Measurements from ENCODE around the gene SGK1.
A peak's percentile ranks its signal among the peaks of the same experiment; 100 is the strongest.
"Not testable (repeated sequence)": the region's sequence is repeated elsewhere in the genome, so short reads cannot be mapped to it uniquely, and the experiment has no call there.

SGK1 gene

GRCh38 chr6:134182528-134182927 lies 135.4 kb downstream of the SGK1 start:
- DNase-seq, result no peak

DNA sequence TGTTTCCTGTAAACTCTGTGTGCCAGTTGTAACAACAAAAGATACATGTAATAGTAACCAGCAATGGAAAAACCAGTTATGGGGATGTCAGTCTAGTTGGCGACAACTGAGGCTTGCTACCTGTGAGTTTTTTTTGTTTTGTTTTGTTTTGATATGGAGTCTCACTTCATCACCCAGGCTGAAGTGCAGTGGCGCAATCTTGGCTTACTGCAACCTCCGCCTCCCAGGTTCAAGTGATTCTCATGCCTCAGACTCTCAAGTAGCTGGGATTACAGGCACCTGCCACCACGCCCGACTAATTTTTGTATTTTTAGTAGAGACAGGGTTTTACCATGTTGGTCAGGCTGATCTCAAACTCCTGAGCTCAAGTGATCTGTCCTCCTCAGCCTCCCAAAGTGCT lies 136.2 kb downstream of the SGK1 start:
- DNase-seq, result not testable (repeated sequence)

GRCh38 chr6:134181251-134181650 lies 136.7 kb downstream of the SGK1 start:
- DNase-seq, result not testable (repeated sequence)

DNA sequence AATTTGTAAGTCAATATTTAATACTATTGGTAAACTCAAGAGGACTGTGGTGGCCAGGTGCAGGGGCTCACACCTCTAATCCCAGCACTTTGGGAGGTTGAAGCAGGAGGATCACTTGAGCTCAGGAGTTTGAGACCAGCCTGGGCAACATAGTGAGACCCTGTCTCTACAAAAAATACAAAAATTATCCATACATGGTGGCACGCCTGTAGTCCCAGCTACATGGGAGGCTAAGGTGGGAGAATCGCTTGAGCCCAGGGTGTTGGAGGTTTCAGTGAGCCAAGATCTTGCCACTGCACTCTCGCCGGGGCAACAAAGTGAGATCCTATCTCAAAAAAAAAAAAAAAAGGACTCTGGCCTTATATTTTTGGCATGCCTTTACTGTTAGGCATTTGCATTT lies 137.4 kb downstream of the SGK1 start:
- not testable (repeated sequence) for DNase-seq

DNA sequence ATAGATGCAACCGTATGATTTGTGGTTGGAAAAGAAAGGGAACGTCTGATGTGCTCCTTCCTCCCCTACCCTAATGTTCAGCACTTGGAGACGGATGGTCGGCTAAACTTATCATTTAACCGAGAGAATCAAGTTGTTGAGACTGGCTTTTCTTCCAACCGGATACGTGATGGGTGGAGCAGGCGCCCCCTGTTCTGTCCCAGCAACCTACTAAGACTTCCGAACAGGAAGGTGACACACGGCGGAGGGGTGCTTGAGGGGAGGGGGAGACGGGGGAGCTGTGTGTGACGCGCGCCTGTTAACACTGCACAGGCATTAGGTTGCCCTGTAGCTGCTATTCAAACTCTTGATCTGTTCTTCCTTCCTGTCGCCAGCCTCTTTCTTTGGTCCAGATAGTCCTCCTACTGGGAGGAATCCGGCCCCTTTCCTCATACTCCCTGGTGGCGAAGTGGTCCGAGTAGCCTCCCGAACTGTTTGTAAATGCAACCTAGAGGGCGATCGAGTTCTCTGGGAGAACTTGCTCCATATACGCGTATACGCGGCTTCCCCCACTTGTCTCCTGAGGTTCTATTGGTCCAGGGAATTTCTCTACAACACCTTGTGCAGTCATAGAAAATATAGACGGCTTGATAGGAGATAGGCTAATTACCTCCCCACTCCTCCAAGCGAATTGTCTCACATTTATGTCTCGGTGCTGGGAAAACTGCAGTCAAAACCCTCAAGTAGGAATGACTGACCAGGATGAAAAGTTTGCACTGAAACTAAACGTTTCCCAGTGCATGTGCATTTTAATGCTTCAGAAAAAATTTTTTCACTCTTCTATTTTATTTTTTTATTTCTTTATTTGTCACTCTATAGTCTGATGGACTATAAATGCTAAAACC lies 139.5 kb downstream of the SGK1 start:
- DNase-seq, result peak; percentile 69

GRCh38 chr6:134177753-134178160 lies 140.2 kb downstream of the SGK1 start:
- no peak for DNase-seq

- no peak for DNase-seq
Observed at GRCh38 chr6:134177236-134177635, 140.7 kb downstream of the SGK1 start.

DNA sequence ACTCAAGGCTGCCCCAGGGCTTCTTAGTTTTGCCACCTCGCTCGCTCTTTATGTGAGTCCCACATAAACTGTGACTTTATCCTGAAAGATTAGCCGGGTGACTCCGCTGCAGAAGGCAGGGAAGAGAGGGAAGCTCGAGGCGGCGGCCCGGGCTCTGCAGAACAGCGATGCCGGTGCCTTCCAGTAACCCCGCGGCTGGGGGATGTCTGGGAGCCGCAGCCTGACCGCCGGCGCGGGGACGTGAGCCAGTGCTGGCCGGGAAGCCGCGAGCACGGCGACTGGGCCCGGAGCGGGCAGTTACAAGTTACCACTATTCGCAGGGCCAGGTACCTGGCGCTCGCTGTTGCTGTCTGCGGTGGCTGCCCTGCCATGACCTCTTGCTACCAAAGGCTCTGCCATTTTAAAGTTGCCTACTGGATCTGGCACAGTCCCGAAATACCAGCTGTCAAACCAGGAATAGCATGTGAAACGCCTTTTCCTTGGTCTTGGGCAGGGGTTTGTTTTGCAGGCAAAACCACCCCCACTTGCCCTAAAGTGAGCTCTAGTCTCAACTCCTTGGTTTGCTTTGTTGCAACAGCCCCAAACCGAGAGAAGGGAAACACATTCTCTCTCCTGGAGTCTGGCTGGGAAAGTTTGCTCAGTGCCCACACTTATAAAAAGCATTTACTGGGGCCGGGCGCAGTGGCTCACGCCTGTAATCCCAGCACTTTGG lies 141.5 kb downstream of the SGK1 start:
- DNase-seq, result no peak

DNA sequence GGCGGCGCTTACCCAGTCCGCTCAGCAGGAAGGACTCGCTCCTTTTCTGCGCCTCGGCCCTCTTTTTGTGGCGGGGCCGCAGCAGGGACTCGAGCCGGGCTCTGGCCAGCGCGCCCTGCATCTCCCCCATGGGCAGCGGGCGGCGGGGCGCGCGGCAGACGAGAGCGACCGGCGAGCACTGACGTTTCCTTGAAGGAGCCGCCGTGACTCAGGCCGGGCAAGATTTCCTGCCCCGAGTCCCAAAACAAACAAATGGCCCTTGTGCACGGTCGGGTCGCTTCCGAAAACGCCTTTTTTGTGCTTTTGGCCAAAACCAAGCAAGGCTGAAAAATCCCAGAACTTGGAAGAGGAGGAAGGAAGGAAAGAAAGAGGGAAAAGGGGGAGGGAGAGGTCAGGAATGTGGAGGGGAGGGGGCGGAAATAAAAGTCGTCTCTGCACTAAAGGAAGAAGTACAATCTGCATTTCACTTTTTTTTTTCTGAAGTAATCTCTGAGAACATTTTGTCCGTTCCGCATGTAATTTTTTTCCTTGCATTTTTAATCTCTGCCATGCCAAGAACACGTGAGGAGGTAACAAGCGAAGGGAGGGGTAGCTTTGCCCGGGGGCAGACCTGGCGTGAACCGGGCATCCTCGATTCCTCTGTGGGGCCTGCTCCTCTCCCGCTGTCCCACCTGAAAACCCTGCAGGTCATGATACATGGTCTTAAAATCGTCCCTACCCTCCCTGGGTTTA lies 142.2 kb downstream of the SGK1 start:
- DNase-seq, result no peak

DNA sequence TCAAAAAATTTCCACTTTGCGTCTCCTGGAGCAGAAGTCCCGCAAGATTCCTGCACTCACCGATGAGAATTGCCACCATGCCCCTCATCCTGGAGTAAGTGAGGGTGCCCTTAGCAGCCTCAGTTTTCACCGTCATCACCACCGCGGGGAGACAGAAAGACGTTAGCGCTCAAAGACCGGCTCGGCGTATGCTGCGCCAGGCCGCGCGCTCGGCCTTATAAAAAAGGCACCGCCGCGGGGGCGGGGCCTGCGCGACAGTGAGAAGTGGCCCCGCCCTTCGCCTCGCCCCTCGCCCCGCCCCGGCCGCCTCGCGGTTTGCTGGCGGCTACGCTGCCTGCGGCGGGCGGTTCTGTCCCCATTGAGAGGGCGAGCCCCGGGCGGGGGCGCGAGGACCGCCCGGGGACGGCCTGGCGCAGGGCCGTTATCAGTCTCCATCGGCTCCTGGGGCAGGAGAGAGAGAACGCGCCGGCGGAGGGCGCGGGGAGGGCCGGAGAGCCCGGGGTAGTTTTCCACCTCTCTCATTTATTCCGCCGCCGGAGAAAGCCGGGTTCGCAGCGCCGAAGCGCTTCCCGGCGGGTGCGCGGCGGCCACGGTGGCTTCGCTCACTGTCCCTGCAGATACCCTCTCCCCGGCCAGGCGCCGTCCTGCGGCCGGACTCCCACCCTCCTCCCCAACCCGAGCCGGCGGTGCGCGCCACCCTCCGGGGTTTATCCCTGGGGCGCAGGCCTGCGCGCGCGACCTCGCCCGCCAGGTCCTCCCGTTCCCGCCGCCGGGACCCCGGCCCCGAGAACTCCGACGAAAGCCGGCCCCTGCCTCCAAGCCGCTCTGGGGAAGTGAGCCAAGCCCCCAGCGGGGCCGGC lies 143.0 kb downstream of the SGK1 start:
- DNase-seq, result peak; percentile 90

DNA sequence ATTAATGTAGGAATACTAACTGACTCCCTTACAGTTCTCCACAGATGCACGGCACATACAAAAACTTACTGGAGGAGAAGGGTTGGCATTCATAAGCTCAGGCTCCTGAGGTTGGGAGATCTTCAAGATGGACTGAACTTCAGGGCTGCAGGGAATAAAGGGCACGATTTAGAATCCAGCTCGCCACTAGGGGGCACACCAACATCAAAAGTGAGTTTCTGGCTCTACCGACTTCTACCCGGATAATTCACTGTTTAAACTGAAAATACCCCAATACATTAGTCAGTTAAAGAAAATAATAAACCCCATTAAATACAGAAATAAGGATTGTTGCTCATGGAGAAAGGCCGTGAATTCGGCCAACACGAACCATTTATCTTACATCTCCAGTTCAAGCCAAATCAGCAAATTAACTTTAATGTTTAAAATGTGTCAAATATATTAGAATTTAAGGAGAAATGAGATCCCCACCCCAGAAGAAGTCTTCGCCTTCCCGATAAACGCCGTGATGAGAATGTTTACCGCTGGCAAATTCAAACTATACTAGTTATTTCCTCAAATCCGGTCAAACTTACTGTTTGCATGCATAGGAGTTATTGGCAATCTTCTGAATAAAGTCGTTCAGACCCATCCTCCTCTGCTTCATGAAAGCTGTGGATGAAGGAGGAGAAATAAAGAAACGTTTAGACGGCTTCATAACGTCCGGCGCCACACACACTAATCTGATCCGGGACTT lies 143.8 kb downstream of the SGK1 start:
- DNase-seq, result peak; percentile 84

DNA sequence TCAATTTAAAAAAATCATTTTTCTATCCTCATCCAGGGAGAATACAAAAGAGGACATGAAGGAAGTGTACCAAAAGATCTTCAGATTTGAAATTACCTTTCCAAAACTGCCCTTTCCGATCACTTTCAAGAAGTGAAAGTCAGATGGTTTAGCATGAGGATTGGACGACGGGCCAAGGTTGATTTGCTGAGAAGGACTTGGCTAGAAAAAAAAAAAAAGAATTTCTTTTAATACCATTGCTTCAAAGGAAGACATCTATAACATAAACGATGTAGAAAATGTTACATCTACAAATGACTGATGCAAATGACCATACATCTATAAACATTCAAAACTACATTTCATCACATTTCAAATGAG lies 144.6 kb downstream of the SGK1 start:
- DNase-seq, result no peak

DNA sequence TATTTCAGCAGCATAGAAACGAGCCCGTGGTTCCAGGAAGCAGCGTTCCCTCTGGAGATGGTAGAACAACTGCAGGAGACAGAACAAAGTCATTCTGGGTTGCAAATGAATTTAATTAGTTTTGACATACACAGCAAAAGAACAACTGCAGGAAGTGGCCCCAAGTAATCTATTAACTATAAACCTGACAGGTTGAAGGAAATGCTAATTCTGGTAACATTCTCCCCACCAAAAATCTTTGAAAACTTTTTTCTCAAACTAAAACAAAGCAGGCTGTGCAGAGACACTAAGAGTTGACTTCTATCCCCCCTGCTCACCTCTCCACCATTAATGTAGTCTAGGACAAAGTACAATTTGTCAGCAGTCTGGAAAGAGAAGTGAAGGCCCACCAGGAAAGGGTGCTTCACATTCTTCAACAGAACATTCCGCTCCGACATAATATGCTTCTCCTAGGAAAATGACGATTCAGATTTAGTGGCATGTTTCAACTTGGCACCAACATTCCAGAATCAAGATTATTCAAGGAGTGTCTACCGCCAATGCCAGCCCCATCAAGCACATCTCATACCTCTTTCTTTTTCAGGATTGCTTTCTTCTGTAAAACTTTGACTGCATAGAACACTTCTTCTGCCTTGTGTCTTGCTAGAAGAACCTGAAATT lies 145.1 kb downstream of the SGK1 start:
- DNase-seq, result no peak

GRCh38 chr6:134172020-134172705 lies 145.7 kb downstream of the SGK1 start:
- DNase-seq, result no peak

DNA sequence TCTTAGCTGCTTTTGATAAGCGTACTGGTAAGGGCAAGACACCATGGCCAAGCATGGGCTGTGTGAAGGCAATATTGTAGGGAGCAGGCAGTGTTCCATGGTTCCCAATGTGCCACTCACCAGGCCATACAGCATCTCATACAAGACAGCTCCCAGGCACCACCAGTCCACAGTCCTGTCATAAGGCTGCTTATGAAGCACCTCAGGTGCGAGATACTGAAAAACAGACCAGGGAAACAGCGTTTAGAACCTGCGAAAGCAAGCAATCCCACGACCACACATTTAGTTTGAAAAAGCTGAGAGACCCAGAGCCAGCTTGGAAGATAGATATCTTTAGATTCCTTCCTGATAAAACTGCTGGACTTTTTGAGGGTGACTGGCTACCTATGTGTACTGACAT lies 146.4 kb downstream of the SGK1 start:
- no peak for DNase-seq

- DNase-seq, result no peak
Observed at GRCh38 chr6:134170844-134171243, 147.1 kb downstream of the SGK1 start.

- no peak for DNase-seq
Observed at GRCh38 chr6:134169871-134170486, 147.9 kb downstream of the SGK1 start.

- DNase-seq, result no peak
Observed at GRCh38 chr6:134168590-134169208, 149.2 kb downstream of the SGK1 start.

- no peak for DNase-seq
Observed at GRCh38 chr6:134166511-134167261, 151.2 kb downstream of the SGK1 start.

Data from effector CD8-positive, alpha-beta T cell (primary cell).